Inflammatory macrophage treated with lipopolysaccharide for 4 hours (primary cell): Measurements from ENCODE around the gene PNPLA2.

Source experiments
- DNase-seq: peaks from one replicate; pipeline ENCODE4 v3.0.0-alpha.2; 2020

Gene PNPLA2

GRCh38 chr11:786235-787083, 32.3 kb upstream of the PNPLA2 start:
- no peak for DNase-seq

- no peak for DNase-seq
Measured at GRCh38 chr11:787084-787675, 31.5 kb upstream of the PNPLA2 start.

GRCh38 chr11:788009-788640, 30.6 kb upstream of the PNPLA2 start:
- DNase-seq, result no peak

GRCh38 chr11:788953-789940, 29.5 kb upstream of the PNPLA2 start:
- DNase-seq, result no peak

- DNase-seq, result peak; percentile 14
Measured at GRCh38 chr11:789943-790342, 28.8 kb upstream of the PNPLA2 start, which contains the start of gene CEND1. TSS of gene CEND1 (minus strand) at chr11:790090. CDS start at chr11:788576, 1,514 bp downstream.

GRCh38 chr11:790721-791564, 27.8 kb upstream of the PNPLA2 start:
- no peak for DNase-seq

GRCh38 chr11:791658-792534, 26.8 kb upstream of the PNPLA2 start:
- no peak for DNase-seq

- no peak for DNase-seq
Measured at GRCh38 chr11:792535-792821, 26.2 kb upstream of the PNPLA2 start.

- DNase-seq, result no peak
Measured at GRCh38 chr11:792873-793272, 25.8 kb upstream of the PNPLA2 start.

GRCh38 chr11:793556-793955, 25.2 kb upstream of the PNPLA2 start:
- DNase-seq, result no peak

GRCh38 chr11:794013-794765, 24.5 kb upstream of the PNPLA2 start:
- DNase-seq, result no peak

- DNase-seq, result no peak
Measured at GRCh38 chr11:794766-795633, 23.7 kb upstream of the PNPLA2 start.

GRCh38 chr11:795634-796564, 22.8 kb upstream of the PNPLA2 start:
- peak; percentile 93 for DNase-seq

GRCh38 chr11:796565-797295, 22.0 kb upstream of the PNPLA2 start:
- DNase-seq, result no peak

- DNase-seq, result peak; percentile 64
Measured at GRCh38 chr11:797296-798092, 21.2 kb upstream of the PNPLA2 start.

- peak; percentile 80 for DNase-seq
Measured at GRCh38 chr11:798093-798713, 20.5 kb upstream of the PNPLA2 start, which contains the start of gene SLC25A22. TSS of gene SLC25A22 (minus strand) at chr11:798281. CDS start at chr11:795006, 3,275 bp downstream.
